IMR-90 (cell line): ENCODE results near the gene ULK1. TPM values are rescaled to one million over a fixed set of nuclear protein-coding genes. Genes with fewer than 3 reads are reported as not detected.

Experiments used
- ATAC-seq: fragments of 200-7000 bp; cut with Tn5 transposase; 2 replicates; pipeline ENCODE4 v1.9.1; 2020; ENCODE audit warnings: low read depth, mild to moderate bottlenecking, moderate library complexity
- BruUV-seq: library from RNA; stranded (reverse); fragments of 400-500 nt; replicated peaks from 2 replicates; lab custom pipeline; 2021; lab: Mats Ljungman, UMichigan
- CTCF ChIA-PET: fragments of 300-600 bp; formaldehyde crosslinking; extraction: SDS; loops from one replicate; lab custom pipeline; 2021; ENCODE audit warnings: antibody characterized with exemption; lab: Yijun Ruan, JAX
- POLR2A ChIA-PET: fragments of 300-600 bp; sonication (Branson Sonifier 250); formaldehyde crosslinking; loops from one replicate; lab custom pipeline; 2022; ENCODE audit warnings: antibody characterized with exemption; ENCODE audit not compliant: unreplicated experiment; lab: Charles Lee
- DNase-seq: peaks from one replicate; pipeline ENCODE4 v3.0.0; 2013
- H2AFZ ChIP-seq: replicated peaks from 2 replicates; pipeline ENCODE3; 2013; ENCODE audit warnings: low read length, mild to moderate bottlenecking; ENCODE audit not compliant: poor library complexity
- H2AK5ac ChIP-seq: 2 replicates; pipeline ENCODE4 v1.6.1; 2013; ENCODE audit warnings: low read depth, low read length, inconsistent platforms
- H2AK9ac ChIP-seq: replicated peaks from 2 replicates; pipeline ENCODE3; 2013; ENCODE audit warnings: mild to moderate bottlenecking, low read depth, low read length, moderate library complexity; ENCODE audit not compliant: poor library complexity
- H2BK120ac ChIP-seq: 2 replicates; pipeline ENCODE4 v1.6.1; 2013; ENCODE audit warnings: low read depth, low read length, inconsistent platforms
- H2BK15ac ChIP-seq: 3 replicates; pipeline ENCODE4 v1.6.1; 2013; ENCODE audit warnings: low read depth, low read length, inconsistent platforms
- H2BK20ac ChIP-seq: 2 replicates; pipeline ENCODE4 v1.6.1; 2013; ENCODE audit warnings: low read depth, mild to moderate bottlenecking, inconsistent platforms, low read length, moderate library complexity
- H2BK5ac ChIP-seq: 2 replicates; pipeline ENCODE4 v1.6.1; 2013; ENCODE audit warnings: mild to moderate bottlenecking, low read depth, low read length, inconsistent platforms; ENCODE audit not compliant: poor library complexity, severe bottlenecking
- H3K14ac ChIP-seq: replicated peaks from 2 replicates; pipeline ENCODE4 v1.6.1; 2013; ENCODE audit warnings: low read depth, low read length, inconsistent platforms
- H3K18ac ChIP-seq: 2 replicates; pipeline ENCODE4 v1.6.1; 2013; ENCODE audit warnings: low read depth, low read length, control low read depth
- H3K23ac ChIP-seq: 2 replicates; pipeline ENCODE4 v1.6.1; 2013; ENCODE audit warnings: low read depth, low read length, inconsistent platforms
- H3K27ac ChIP-seq: 2 replicates; pipeline ENCODE4 v1.5.1; 2013; ENCODE audit warnings: mild to moderate bottlenecking, control low read depth, low read length; ENCODE audit not compliant: insufficient read depth
- H3K27me3 ChIP-seq: 2 replicates; pipeline ENCODE4 v1.6.1; 2013; ENCODE audit warnings: low read length; ENCODE audit not compliant: control insufficient read depth, insufficient read depth
- H3K36me3 ChIP-seq: 2 replicates; pipeline ENCODE4 v1.6.1; 2013; ENCODE audit warnings: low read length, mixed read lengths; ENCODE audit not compliant: control insufficient read depth, insufficient read depth
- H3K4ac ChIP-seq: 2 replicates; pipeline ENCODE4 v1.6.1; 2013; ENCODE audit warnings: low read depth, low read length, inconsistent platforms
- H3K4me1 ChIP-seq: 2 replicates; pipeline ENCODE4 v1.6.1; 2013; ENCODE audit warnings: low read length, mixed read lengths; ENCODE audit not compliant: control insufficient read depth, insufficient read depth
- H3K4me2 ChIP-seq: 2 replicates; pipeline ENCODE4 v1.6.1; 2013; ENCODE audit warnings: low read depth, mild to moderate bottlenecking, control low read depth, low read length, moderate library complexity
- H3K4me3 ChIP-seq: 2 replicates; pipeline ENCODE4 v1.5.1; 2013; ENCODE audit warnings: low read depth, mild to moderate bottlenecking, control low read depth, low read length, moderate library complexity; ENCODE audit not compliant: insufficient read depth
- H3K56ac ChIP-seq: 2 replicates; pipeline ENCODE4 v1.6.1; 2013; ENCODE audit warnings: low read length, inconsistent platforms; ENCODE audit not compliant: insufficient read depth; ENCODE audit errors: extremely low read depth
- H3K79me1 ChIP-seq, 2 experiments: 2 replicates each; pipeline ENCODE4 v1.6.1; 2013; ENCODE audit warnings: low read length in 2 of 2, inconsistent platforms in 1 of 2, low read depth in 1 of 2
- H3K9ac ChIP-seq: 2 replicates; pipeline ENCODE4 v1.6.1; 2013; ENCODE audit warnings: low read depth, low read length, control low read depth
- H3K9me1 ChIP-seq: 2 replicates; pipeline ENCODE4 v1.6.1; 2013; ENCODE audit warnings: low read length, inconsistent platforms; ENCODE audit not compliant: insufficient read depth
- H3K9me3 ChIP-seq: 2 replicates; pipeline ENCODE4 v1.6.1; 2013; ENCODE audit warnings: low read length; ENCODE audit not compliant: control insufficient read depth, insufficient read depth
- H4K20me1 ChIP-seq: 2 replicates; pipeline ENCODE4 v1.6.1; 2013; ENCODE audit warnings: low read length, inconsistent platforms; ENCODE audit not compliant: insufficient read depth
- H4K5ac ChIP-seq: 2 replicates; pipeline ENCODE4 v1.6.1; 2013; ENCODE audit warnings: mild to moderate bottlenecking, low read depth, low read length, control low read depth
- H4K8ac ChIP-seq, 2 experiments: 2 replicates each; pipeline ENCODE4 v1.6.1; 2013; ENCODE audit warnings: low read depth in 2 of 2, low read length in 2 of 2, control low read depth in 1 of 2, inconsistent platforms in 1 of 2
- H4K91ac ChIP-seq: 2 replicates; pipeline ENCODE4 v1.6.1; 2013; ENCODE audit warnings: low read depth, low read length, inconsistent platforms; ENCODE audit not compliant: insufficient read depth
- FOS ChIP-seq: fragments of 150-350 bp; IDR thresholded peaks from 2 replicates; pipeline ENCODE4 v1.6.1; 2016; ENCODE audit warnings: low read depth, low read length
- MAZ ChIP-seq: IDR thresholded peaks from 2 replicates; pipeline ENCODE4 v1.6.1; 2012; ENCODE audit warnings: low read depth, mild to moderate bottlenecking, low read length, improper control_type of control experiment, moderate library complexity, borderline replicate concordance
- MXI1 ChIP-seq: IDR thresholded peaks from 2 replicates; pipeline ENCODE4 v1.6.1; 2012; ENCODE audit warnings: low read depth, mild to moderate bottlenecking, low read length, moderate library complexity, borderline replicate concordance
- POLR2A ChIP-seq: IDR thresholded peaks from 2 replicates; pipeline ENCODE4 v1.6.1; 2012; ENCODE audit warnings: mild to moderate bottlenecking, low read depth, low read length
- RCOR1 ChIP-seq: IDR thresholded peaks from 2 replicates; pipeline ENCODE4 v1.6.1; 2012; ENCODE audit warnings: mild to moderate bottlenecking, low read length, improper control_type of control experiment; ENCODE audit not compliant: insufficient replicate concordance
- SMC3 ChIP-seq: fragments of 150-350 bp; IDR thresholded peaks from 2 replicates; pipeline ENCODE4 v1.6.1; 2016; ENCODE audit warnings: low read depth, mild to moderate bottlenecking, antibody characterized with exemption, low read length, moderate library complexity
- WGBS, 2 experiments: methylation state at CpG; one replicate each; pipeline versions ENCODE4 v1.1.5 to v1.1.7; 2013; ENCODE audit warnings: missing lambda C conversion rate in 2 of 2; ENCODE audit not compliant: insufficient read length in 1 of 2; ENCODE audit errors: extremely low coverage in 2 of 2; 5-methylcytosine and 5-hydroxymethylcytosine counted together
- dilution Hi-C: fragments of 300-500 bp; cut with HindIII; formaldehyde crosslinking; loops from one replicate; pipeline ENCODE4 v1.14.3; 2018; ENCODE audit warnings: low sequenced_read_pairs; ENCODE audit not compliant: unreplicated experiment
- in situ Hi-C: fragments of 300-500 bp; cut with MboI; formaldehyde crosslinking; loops from 3 replicates; pipeline ENCODE4 v1.14.3; 2019; ENCODE audit warnings: low sequenced_read_pairs, inconsistent platforms, mixed read lengths
- intact Hi-C: fragments of 100-400 bp; cut with micrococcal nuclease; formaldehyde crosslinking; loops from 2 replicates; pipeline ENCODE4 v1.10.0; 2022
- polyA plus RNA-seq, 3 experiments: library from polyadenylated mRNA; depleted of rRNA; stranded (reverse); fragments of >200 nt; gene quantifications; 2 replicates each; pipeline ENCODE4 v1.2.3, GENCODE V29; 2012; ENCODE audit warnings: low replicate concordance in 1 of 3
- total RNA-seq: library from RNA; depleted of rRNA; stranded (reverse); fragments of >200 nt; gene quantifications from 2 replicates; pipeline ENCODE4 v1.2.3, GENCODE V29; 2012
- TF ChIP-seq, protein P1 (sequence below): fragments of 150-350 bp; IDR thresholded peaks from 2 replicates; pipeline ENCODE4 v1.6.1; 2017; ENCODE audit warnings: mild to moderate bottlenecking, antibody characterized with exemption, low read length, low read depth

The ULK1 gene
- total and polyA plus RNA-seq, 2 of the 4 experiments (the other 2 are of a cell fraction): 1.8 to 19.2 TPM

DNA sequence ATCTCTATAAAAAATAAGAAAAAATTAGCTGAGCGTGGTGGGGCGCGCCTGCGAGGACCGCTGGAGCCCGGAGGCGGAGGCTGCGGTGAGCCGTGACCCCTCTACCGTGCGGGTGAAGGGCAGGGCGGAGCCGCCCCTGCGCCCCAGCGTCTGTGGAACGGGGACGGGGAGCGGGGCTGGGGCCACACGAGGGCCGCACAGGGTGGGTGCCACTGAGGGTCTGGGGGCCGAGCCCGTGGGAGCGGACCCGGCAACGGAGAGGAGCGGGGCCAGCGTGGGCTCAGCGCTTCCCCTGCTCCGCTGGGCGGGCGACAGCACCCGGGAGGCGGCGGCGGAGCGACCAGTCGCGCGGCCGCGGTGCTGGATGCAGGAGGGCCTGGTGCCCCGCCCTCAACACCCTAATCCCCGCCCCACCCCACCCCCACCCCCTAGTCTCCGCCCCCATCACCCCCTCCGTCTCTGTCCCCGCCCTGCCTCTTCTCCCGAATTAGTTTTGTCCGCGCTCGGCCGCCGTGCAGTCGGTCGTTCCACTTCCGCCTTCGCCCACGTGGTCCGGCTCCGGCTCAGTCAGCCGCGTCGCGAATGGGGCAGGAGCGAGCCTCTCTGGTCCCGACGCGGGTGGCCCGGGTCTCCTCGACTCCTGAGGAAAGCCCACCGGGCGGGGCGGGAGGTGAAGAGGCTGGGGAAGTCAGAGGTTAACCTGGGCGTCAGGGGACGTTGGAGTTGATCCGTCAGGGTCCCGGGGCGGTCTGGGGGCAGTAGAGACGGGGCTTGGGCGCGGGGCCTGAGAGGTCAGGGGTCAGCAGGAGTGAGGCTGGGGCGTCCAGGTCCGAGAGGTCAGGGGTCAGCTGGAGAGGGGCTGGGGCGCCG lies 34.5 kb downstream of the ULK1 start, which contains the start of gene PUS1:
Gene PUS1 (plus strand): TSS at position 566 of the 870 bp plus-strand sequence. CDS start 447 bp downstream, outside the sequence.
- H3K79me1 ChIP-seq: peaks cover 12 to 34% of the 10 kb centered on the region in 2 experiments
- peak; percentile 96 for ATAC-seq
- peak within 1 kb of the TSS; percentile 97 for H2AFZ ChIP-seq
- H2AK5ac ChIP-seq: peak within 1 kb of the TSS; percentile 78
- no peaks in the 10 kb centered on the region for H3K9me3 ChIP-seq
- peak within 1 kb of the TSS; percentile 83; the same call in 1 of the 2 replicates for H3K14ac ChIP-seq
- H2BK5ac ChIP-seq: peak within 1 kb of the TSS; percentile 87
- no TSS peak for BruUV-seq
- H3K4me2 ChIP-seq: peak within 1 kb of the TSS; percentile 91
- no peak within 1 kb of the TSS for H2BK120ac ChIP-seq
- H2AK9ac ChIP-seq: peak within 1 kb of the TSS; percentile 83
- intact Hi-C loops (loop anchor here (2.0 kb wide), 1 partner anchor 32 kb away; no protein-coding TSS in a partner anchor), in situ Hi-C loops (no loop called here), dilution Hi-C loops (no loop called here)
- peak within 1 kb of the TSS; percentile 82 for H3K4ac ChIP-seq
- H2BK20ac ChIP-seq: no peak within 1 kb of the TSS
- H2BK15ac ChIP-seq: no peak within 1 kb of the TSS
- peak; percentile 91 for DNase-seq
- 1% methylated on average over 26 of the region's 84 CpGs; no CpG with 5 or more reads in 1 of the 2 experiments for WGBS, 2 experiments
- peaks cover 15% of the 10 kb centered on the region for H3K9me1 ChIP-seq
- peak within 1 kb of the TSS; percentile 17 for H4K5ac ChIP-seq
- TF ChIP-seq SMC3: no peak
- peak; percentile 99 for TF ChIP-seq MXI1
- no peak for TF ChIP-seq RCOR1
- TF ChIP-seq FOS: no peak
- TF ChIP-seq, protein P1, sequence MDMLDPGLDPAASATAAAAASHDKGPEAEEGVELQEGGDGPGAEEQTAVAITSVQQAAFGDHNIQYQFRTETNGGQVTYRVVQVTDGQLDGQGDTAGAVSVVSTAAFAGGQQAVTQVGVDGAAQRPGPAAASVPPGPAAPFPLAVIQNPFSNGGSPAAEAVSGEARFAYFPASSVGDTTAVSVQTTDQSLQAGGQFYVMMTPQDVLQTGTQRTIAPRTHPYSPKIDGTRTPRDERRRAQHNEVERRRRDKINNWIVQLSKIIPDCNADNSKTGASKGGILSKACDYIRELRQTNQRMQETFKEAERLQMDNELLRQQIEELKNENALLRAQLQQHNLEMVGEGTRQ: peak; percentile 94
- peak; percentile 95 for TF ChIP-seq MAZ
- TF ChIP-seq POLR2A: peak; percentile 85
- ChIA-PET CTCF (no interaction called here), POLR2A (no interaction called here)
- H4K8ac ChIP-seq: peak within 1 kb of the TSS; percentile 58 to 78; a peak in 2 of 4 replicates
- H3K4me1 ChIP-seq: peaks cover 2% of the 10 kb centered on the region
- H3K23ac ChIP-seq: peak within 1 kb of the TSS; percentile 79; the same call in 1 of the 2 replicates
- peaks cover 19% of the 10 kb centered on the region for H3K36me3 ChIP-seq
- no peaks in the 10 kb centered on the region for H3K27me3 ChIP-seq
- H3K27ac ChIP-seq: peak within 1 kb of the TSS; percentile 83
- peaks cover 9% of the 10 kb centered on the region; the same call in 1 of the 2 replicates for H4K20me1 ChIP-seq
- H4K91ac ChIP-seq: no peak within 1 kb of the TSS
- peak within 1 kb of the TSS; percentile 97 for H3K4me3 ChIP-seq
- H3K18ac ChIP-seq: peak within 1 kb of the TSS; percentile 43; the same call in 1 of the 2 replicates
- no peak within 1 kb of the TSS; the same call in 1 of the 2 replicates for H3K56ac ChIP-seq
- peak within 1 kb of the TSS; percentile 83 for H3K9ac ChIP-seq
